GM19025 (cell line): ENCODE measurements around the gene NTSR2.
"Not testable (repeated sequence)": the region's sequence is repeated elsewhere in the genome, so short reads cannot be mapped to it uniquely, and the experiment has no call there.

Experiments
- ATAC-seq: cut with Tn5 transposase; IDR thresholded peaks from one replicate; pipeline ENCODE4 v1.9.1; 2021; ENCODE audit warnings: mild to moderate bottlenecking, low read depth, moderate library complexity; ENCODE audit not compliant: unreplicated experiment

Gene NTSR2

DNA sequence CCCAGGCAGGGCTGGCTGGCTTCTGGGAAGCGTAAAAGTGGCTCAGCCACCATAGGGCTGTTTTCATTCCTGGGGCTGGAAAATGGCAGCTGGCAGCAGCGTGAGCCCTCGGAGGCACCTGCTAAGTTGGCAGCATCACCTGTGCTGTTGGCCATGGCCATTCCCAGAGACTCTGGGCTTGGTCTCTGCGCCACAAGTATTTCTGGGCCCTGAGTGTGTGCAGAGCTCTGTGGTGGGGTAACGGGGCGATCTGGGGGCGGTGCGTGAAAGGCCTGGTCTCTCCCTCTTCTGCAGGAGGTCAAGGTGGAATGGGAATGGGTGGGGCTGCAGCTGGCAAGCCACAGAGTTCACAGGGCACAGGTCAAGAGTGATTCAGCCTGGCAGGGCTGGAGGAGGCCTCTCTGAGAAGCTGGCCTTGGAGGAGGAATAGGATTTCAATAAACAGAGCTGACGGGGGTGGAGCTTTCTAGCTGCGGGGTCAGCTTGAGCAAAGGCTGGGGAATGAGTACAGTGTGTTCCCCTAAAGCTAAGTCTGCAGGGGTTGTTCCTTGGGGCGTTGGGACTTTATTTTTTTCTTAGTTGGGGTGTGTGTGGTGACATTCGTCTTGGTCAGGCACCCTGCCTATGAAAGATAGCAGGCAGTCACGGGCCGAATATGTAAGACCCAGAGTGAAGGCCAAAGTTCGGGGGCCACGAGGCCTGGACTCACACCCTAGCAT is 10.3 kb upstream of the NTSR2 start:
- no peak for ATAC-seq

DNA sequence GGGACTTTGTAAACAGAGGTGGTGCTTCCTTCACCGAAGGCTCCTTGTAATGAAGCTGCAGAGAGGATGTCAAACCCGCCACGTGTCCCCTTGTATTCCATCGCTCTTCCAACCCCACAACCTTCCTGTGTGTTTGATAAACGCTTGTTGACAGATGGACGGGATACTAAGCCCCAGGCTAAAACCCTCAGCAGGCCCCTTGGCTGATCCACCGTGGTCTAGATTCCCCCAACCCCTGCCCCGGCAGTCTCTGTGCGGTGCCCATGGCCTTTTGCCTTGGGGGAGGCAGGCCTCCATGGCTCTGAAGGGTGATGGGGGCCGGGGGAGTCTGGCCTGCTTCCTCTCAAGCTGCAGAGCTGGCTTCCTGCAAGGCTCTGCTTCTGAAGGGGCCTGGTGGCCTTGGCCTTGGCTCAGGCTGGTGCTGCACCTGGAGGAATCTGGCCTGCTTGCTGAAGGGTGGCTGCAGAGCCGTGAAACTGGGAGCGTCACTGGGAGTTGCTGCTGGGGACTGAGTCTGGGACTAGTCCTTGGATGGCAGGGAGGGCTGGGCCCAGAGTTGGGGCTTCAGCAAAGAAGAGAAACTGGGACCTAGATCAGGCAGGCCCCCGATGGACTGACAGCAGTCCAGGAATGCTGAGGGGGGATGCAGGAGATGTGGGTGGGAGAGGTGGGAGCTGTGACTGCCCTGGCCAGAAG is 9.6 kb upstream of the NTSR2 start:
- ATAC-seq = no peak

DNA sequence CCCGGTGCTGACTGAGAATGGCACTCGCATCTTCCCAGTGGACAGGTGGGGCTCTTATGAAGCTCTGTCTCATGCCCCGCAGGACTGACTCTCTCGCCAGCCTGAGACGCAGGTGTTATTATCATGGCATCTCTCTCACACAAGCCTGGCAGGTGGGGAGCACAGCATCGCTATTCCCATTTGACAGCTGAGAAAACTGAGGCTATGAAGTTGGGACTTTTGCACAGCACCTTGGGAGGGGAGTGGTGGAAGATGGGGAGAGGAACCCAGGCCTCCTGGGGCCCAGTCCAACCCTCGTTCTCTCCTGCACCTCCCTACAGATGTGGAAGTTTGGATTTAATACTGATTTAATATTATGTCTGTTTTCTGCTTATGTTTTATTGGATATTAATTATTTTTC is 9.0 kb upstream of the NTSR2 start:
- no peak for ATAC-seq

DNA sequence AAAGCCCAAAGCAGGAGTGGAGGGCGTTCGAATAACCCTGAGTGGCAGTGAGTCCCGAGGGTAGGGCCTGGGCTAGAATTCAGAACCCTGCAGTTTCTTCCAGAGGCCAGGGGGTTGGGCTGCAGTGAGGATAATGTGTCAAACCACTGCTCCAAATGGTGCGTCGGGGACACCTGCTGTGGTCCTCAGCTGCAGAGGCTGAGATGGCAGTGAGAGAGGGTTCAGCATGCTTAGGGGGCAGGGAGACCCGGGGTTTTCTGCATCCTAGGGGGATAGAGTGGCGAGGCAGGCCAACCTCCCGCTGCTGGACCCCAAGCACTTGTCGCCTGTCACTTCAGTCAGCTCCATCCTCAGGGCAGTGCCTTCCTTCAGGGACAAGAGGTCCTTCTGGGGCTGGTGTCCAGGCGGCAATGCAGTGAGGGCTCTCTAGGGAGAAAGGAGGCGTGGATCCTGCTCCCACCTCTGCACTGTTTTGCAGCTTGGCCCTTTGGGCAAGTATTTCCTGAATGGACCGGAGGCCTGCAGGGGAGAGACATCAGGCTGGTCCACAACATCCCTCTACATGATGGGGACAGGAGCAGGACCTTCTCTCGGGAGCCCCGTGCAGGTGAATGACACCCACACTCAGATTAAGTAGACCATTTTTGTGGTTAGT is 8.4 kb upstream of the NTSR2 start:
- ATAC-seq = no peak

DNA sequence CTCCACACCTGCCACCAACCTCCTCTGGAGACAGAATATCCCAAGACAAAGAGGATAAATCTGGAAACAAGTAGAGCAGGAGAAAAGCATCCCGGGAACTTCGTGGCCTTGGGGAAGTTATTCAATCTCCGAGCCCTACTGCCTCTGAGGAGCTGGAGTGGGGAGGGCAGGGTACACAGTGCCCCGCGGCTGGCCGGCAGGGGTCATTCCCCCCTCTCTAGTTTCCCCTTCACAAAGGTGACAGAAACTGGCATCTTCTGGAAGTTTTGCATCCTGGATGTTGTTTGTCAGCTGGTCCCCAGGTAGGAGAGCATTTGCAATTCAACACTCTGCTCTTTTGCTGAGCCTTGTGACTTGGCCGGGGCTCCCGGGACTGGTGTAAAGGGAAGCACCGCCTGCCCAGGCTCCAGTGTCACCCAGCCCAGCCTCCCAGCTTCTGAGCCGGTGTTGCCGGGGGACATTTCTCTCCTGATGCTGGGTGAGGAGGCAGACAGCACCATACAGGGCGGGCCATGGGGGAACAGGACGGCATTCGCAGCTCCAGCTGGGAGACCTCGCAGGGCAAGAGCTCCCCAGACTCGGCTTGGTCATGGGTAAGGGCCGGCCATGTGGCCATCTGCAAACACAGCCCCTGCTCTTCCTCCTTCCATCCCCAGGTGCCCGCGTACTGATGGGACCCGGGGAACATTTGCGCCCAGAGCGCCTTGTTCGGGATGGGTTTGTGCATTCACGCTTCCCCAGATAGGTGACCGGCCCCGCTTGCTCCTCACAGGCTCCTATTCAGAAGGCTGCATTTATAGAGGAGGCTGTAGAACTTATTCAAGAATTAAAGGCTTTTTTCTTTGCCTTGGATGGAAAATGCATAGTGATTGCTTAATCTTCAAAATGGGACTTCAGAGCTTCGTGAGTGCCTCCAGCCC is 7.4 kb upstream of the NTSR2 start:
- no peak for ATAC-seq

DNA sequence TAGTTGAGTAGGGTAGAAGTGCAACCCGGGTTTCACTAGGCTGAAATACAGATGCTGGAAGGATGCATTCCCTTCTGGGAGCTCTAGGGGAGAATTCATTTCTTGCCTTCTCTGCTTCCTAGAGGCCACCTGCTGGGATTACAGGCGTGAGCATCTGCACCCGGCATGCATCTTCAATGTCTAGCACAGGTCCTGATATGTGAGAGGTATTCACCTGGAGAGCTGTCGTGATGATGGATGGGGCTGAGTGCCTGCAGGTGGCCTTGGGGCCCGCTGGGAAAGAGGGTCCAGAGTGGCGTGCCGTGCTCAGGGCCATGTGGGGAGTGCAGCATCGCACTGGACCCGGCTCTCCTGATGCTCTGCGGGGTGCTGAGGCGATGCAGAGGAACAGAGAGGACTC is 6.6 kb upstream of the NTSR2 start:
- no peak for ATAC-seq

DNA sequence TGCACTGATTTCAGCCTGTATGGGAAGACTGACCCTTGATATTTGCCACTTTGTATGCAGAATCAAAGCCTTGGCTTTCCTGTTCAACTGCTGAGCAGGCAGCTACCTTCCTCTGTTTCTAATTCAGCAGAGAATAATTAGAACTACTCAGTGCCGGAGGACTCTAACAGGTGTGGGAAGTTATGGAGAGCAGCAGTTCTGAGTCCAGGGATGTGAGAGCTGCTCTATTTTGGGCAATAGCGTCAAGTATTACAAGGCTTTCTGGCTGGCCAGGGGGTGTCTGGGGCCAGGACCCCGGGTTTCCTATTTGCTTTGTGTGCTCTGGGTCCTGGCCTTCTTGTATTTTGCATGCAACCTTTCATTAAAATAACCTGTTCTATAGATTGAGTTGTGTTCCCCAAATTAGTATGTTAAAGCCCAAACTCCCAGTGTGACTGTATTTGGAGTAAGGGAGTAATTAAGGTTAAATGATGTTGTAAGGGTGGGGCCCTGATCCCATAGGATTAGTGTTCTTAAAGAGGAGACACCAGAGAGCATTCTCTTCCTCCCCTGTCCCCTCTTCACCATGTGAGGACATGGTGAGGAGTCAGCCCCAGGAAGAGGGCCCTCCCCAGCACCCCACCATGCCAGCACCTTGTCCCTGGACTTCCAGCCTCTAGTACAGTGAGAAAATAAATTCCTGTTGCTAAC is 5.6 kb upstream of the NTSR2 start:
- no peak for ATAC-seq

DNA sequence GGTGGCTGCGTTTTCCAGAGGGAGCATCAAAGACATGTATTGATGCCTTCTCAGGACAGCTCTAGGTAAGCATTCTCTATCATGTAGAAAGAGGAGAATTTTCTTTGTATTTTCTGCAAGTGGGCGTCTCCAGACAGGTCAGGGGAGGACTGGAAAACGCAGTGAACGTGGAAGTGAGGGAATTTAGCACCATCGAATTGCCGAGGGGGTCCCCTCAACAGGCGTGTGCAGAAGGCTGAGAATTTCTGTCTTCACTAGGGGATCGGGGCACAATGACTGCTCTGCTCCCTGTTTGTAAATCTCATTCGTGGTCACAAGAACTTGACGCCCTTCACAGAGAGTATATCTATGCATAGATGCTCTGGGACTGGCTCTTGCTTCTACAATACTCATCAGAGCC is 5.0 kb upstream of the NTSR2 start:
- no peak for ATAC-seq

DNA sequence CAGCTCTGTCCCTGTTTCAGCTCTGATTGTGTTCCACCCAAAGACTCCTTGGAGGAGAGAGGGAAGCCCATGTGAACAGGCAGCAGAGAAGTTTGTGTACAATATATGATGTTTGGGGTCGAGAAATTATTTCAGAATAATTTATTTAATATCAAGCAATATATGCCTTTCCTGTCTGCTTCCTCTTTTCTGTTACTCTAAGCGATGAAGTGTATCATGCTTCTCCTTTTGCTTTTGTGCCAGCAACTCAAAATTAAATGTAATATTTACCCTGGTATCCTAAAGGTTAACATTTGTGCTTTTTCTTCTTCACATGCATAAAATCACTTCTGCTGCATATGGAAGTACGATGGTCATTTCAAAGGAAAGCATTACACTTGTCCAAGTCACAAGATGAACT is 2.4 kb upstream of the NTSR2 start:
- no peak for ATAC-seq

DNA sequence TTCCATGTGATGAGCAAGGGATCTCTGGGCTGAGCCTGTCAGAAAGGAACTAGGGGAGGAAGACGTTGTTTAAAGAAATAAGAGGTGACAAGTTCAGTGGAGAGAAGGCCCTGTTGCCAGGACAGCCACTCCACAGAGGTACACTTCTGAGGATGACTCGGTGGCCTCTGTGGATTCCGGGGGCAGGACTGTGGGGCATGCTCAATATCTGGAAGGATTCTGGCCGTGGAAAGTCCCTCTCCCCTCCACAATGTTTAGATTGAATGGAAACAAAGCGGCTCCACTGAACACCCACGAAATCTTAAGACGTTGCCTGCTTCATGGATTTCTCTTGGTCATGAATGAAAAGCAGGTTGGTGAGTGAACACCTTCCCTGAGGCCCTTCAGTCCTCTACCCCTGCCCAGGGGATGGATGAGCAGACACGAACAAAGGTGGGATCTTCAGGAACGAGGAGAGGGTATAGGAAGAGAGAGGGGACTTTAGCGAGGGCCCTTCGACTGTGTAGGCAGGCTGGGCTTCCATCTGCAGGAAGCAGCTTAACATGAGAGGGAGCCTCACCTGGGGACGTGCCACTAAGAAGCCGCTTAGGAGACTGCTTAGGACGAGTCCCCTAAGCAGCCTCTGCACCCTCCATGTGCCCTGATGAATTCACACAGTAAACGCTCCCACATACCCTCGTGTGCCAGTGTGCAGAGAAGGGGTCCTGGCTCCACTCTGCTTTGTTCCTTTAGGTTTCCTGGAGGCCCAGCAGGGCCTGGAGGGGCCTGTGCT is 1.9 kb downstream of the NTSR2 start:
- ATAC-seq = no peak

DNA sequence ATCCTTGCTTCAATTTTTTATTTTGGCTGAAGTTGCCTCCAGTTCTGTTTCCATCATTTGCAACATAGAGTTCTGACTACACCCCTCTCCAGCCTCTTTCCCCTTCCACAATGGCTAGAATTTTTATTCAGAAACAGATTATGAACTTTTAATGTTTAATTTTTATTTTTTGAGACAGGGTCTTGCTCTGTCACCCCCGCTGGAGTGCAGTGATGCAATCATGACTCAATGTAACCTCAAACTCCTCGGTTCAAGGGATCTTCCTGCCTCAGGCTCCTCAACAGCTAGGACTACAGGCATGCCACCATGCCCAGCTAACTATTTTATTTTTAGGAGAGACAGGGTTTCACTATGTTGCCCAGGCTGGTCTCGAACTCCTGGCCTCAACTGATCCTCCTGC is 2.8 kb downstream of the NTSR2 start:
- no peak for ATAC-seq

DNA sequence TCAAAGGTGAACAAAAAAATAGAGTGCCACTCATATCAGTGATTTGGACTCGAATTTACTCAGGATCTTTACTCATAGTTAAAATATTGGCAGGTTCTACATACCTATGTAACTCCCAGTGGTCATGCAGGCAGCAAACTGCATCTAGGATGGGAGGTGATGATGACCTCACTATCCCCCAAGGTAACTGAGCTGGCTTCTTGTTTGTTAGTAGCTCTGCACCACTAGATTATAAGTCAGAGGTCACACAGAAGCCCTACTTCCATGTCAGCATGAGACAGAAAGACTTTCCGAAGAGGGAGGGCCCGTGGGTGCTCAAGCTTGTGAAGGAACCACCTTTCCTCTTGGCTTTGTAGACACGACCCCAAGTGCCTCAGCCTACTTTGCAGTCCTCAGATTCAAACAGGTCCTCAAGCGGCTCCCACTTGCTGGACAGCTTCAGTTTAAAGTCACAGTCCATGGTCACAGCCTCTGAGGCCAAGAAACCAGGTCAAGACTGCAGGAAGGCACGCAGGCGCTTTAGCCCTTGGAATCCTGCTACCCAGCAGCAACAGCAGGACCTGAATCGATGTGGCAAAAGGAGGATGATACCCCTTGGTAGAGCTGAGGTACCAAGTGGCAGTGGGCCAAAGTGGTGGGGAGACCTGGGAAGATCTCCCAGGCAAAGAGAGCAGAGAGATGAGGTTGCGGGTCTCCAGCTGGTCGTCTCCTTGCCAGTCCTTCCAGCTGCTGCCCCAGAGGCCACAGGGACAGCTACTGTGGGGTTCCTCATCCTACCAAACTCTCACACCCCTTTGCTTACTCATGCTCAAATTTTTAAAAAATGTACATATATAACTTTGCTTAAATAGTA is 4.3 kb downstream of the NTSR2 start:
- no peak for ATAC-seq

DNA sequence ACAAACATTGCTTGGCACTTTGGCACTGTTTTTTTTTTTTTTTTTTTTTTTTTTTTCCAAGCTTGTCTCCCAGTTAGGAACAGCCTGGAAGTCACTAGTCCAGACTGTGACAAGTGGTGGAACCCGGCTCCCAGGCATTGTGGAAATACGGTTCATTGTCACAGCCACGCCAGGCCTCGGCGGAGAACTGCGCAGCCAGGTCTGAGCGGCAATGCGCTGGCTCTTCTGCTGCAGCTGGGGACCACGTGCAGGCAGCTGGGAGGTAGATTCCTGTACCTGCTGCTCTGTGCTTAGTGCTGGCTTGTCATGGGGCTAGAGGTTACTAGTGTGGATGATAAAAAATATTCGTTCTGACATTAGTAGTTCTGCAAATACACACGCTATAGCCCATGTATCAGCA is 5.0 kb downstream of the NTSR2 start:
- ATAC-seq = no peak

DNA sequence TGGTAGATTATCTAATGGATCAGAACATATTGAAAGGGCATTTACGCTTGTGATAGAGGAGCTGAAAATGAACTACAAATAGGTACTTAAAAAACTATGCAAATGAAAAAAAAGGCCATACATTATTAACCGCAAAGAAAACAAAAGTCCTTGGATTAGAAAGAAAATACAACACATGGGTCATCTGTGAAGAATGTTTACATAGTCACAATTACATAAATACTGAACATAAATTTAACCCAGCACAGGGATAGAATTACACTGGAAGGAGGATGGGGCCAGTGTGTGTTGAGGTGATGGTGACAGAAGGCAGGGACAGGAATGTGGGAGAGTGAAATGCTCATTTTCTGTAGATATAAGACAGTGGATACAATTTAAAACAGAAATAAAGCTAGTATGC is 6.6 kb downstream of the NTSR2 start:
- no peak for ATAC-seq

DNA sequence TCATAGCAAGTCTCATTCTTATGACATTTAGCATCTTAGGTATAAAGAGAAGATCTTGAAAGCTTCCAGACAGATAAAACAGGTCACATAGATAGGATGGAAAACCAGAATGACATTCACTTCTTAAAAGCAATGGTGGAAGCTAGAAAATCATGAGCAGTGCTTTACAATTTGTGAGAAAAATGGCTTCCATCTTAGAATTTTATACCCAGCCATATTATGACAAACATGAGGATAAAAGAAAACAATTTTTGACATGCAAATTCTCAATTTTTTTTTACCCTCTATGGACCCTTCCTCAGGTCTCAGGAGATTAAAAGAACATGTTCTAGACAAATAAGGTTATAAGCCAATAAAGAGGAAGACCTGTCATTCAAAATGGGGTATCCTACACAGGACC is 7.1 kb downstream of the NTSR2 start:
- no peak for ATAC-seq

DNA sequence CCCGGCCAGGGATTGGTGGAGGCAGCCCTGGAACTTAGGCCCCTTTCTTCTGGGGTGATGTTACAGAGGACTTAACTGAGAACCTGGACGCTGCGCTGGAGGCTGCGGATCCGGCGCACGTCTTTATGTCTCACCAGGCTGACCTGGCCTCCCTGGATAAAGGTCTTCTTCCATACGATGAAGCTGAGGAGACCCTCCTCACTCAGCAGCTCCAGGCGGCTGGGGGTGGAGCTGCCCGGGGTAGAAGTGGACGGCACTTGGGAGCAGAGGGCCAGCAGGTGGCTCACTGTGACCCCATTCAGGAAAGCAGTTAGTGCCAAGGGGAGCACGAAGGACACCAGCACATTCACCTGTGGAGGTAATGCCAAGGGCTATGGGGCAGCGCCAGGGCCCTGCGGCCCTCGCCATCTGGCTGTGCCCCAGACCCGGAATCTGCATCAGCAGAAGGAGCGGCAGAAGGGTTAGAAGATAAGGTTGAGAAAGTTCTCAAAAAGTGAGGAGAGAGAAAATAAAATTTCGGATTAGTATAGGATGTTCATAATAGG is 8.0 kb downstream of the NTSR2 start:
- no peak for ATAC-seq

DNA sequence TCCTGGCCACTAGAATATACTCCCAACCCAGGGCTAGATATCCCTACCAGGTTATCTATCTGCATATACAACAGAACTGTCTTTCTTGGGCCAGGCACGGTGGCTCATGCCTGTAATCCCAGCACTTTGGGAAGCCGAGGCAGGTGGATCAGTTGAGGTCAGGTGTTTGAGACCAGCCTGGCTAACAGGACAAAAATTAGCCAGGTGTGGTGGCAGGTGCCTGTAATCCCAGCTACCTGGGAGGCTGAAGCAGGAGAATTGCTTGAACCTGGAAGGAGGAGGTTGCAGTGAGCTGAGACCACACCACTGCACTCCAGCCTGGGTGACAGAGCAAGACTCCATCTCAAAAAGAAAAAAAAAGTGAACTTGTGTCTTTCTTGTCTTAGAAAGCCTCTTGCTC is 9.6 kb downstream of the NTSR2 start:
- ATAC-seq = not testable (repeated sequence)

DNA sequence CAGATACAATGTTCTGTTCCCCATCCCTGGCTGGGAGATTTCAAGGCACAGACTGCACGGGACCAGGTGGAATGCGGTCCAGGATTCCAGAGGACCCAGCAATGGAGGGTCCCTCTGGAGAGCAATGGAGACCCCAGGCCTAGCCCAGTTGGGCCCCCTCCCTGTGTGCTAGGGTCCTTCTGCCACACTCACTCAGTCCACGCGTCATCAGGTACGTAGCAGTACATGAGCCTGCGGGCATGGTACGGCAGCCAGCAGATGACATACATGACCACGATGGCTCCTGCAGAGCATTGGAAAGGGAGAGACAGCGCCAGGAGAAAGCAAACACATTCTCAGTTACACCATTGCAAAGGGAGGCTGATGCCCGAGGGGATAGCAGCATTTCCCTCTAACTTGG is 10.1 kb downstream of the NTSR2 start:
- ATAC-seq = no peak
